GM19238 (cell line): ENCODE data around the gene AIG1.
A peak's percentile ranks its signal among the peaks of the same experiment; 100 is the strongest.
"Not testable (repeated sequence)": the region's sequence is repeated elsewhere in the genome, so short reads cannot be mapped to it uniquely, and the experiment has no call there.

ENCODE experiments used
- DNase-seq: peaks from one replicate; pipeline ENCODE4 v3.0.0; 2011; ENCODE audit warnings: low spot score; ENCODE audit not compliant: insufficient read length

Gene AIG1

GRCh38 chr6:143224516-143224915, 163.8 kb downstream of the AIG1 start:
- no peak for DNase-seq

GRCh38 chr6:143225929-143226328, 165.2 kb downstream of the AIG1 start:
- DNase-seq, result no peak

GRCh38 chr6:143227675-143228074, 167.0 kb downstream of the AIG1 start:
- DNase-seq, result no peak

- no peak for DNase-seq
Measured at GRCh38 chr6:143229400-143229799, 168.7 kb downstream of the AIG1 start.

- peak; percentile 12 for DNase-seq
Measured at GRCh38 chr6:143232849-143233248, 172.2 kb downstream of the AIG1 start.

GRCh38 chr6:143233554-143234285, 173.0 kb downstream of the AIG1 start:
- no peak for DNase-seq

- no peak for DNase-seq
Measured at GRCh38 chr6:143234734-143235133, 174.0 kb downstream of the AIG1 start.

- no peak for DNase-seq
Measured at GRCh38 chr6:143236151-143236798, 175.6 kb downstream of the AIG1 start.

- no peak for DNase-seq
Measured at GRCh38 chr6:143238306-143238705, 177.6 kb downstream of the AIG1 start.

- DNase-seq, result no peak
Measured at GRCh38 chr6:143241111-143241510, 180.4 kb downstream of the AIG1 start.

- DNase-seq, result no peak
Measured at GRCh38 chr6:143241911-143242310, 181.2 kb downstream of the AIG1 start.

- DNase-seq, result no peak
Measured at GRCh38 chr6:143243786-143244185, 183.1 kb downstream of the AIG1 start.

GRCh38 chr6:143245656-143246055, 185.0 kb downstream of the AIG1 start:
- DNase-seq, result no peak

GRCh38 chr6:143246166-143246775, 185.6 kb downstream of the AIG1 start:
- not testable (repeated sequence) for DNase-seq

GRCh38 chr6:143247586-143247985, 186.9 kb downstream of the AIG1 start:
- no peak for DNase-seq

GRCh38 chr6:143248359-143248758, 187.7 kb downstream of the AIG1 start:
- DNase-seq, result no peak

GRCh38 chr6:143251288-143251687, 190.6 kb downstream of the AIG1 start:
- DNase-seq, result no peak

GRCh38 chr6:143252961-143253360, 192.3 kb downstream of the AIG1 start:
- DNase-seq, result no peak

- DNase-seq, result no peak
Measured at GRCh38 chr6:143253586-143253985, 192.9 kb downstream of the AIG1 start.

- no peak for DNase-seq
Measured at GRCh38 chr6:143258945-143259344, 198.3 kb downstream of the AIG1 start.

- no peak for DNase-seq
Measured at GRCh38 chr6:143260857-143261256, 200.2 kb downstream of the AIG1 start.

- no peak for DNase-seq
Measured at GRCh38 chr6:143261899-143262436, 201.3 kb downstream of the AIG1 start.
